ENCODE results near the gene MYO16. TPM values are rescaled to one million over a fixed set of nuclear protein-coding genes. Genes with fewer than 3 reads are reported as not detected.

Gene MYO16
- total RNA-seq, 1 donor from 2014 or later, result 1.2 TPM

- TF ChIP-seq CTCF (conservative IDR thresholded peaks at IDR 0.05; ENCODE audit: low read depth, low read length), result no peak
- no peak for DNase-seq (ENCODE audit: low read depth)
- H3K4me3 ChIP-seq (ENCODE audit: low read depth, low read length), result no peak overlapping the region
Observed at GRCh38 chr13:109172136-109172535, 542.7 kb downstream of the MYO16 start.

GRCh38 chr13:109175666-109176065 is 546.3 kb downstream of the MYO16 start:
- no peak for TF ChIP-seq CTCF (conservative IDR thresholded peaks at IDR 0.05; ENCODE audit: low read depth, low read length)
- no peak overlapping the region for H3K4me3 ChIP-seq (ENCODE audit: low read depth, low read length)
- DNase-seq (ENCODE audit: low read depth), result no peak

- H3K4me3 ChIP-seq (ENCODE audit: low read depth, low read length), result no peak overlapping the region
- peak; percentile 13 for DNase-seq (ENCODE audit: low read depth)
- no peak for TF ChIP-seq CTCF (conservative IDR thresholded peaks at IDR 0.05; ENCODE audit: low read depth, low read length)
Observed at GRCh38 chr13:109180905-109181425, 551.6 kb downstream of the MYO16 start.

- DNase-seq (ENCODE audit: low read depth), result no peak
- TF ChIP-seq CTCF (conservative IDR thresholded peaks at IDR 0.05; ENCODE audit: low read depth, low read length), result no peak
Observed at GRCh38 chr13:109182777-109183465, 553.5 kb downstream of the MYO16 start.

GRCh38 chr13:109191413-109191812 is 562.0 kb downstream of the MYO16 start:
- no peak for TF ChIP-seq CTCF (conservative IDR thresholded peaks at IDR 0.05; ENCODE audit: low read depth, low read length)
- DNase-seq (ENCODE audit: low read depth), result no peak
- no peak overlapping the region for H3K4me3 ChIP-seq (ENCODE audit: low read depth, low read length)

More at GRCh38 chr13:109182777-109183465, 553.5 kb downstream of the MYO16 start:
- H3K4me3 ChIP-seq (ENCODE audit: low read depth, low read length), result no peak overlapping the region

GRCh38 chr13:109192306-109192705 is 562.9 kb downstream of the MYO16 start:
- H3K4me3 ChIP-seq (ENCODE audit: low read depth, low read length), result no peak overlapping the region
- no peak for DNase-seq (ENCODE audit: low read depth)
- no peak for TF ChIP-seq CTCF (conservative IDR thresholded peaks at IDR 0.05; ENCODE audit: low read depth, low read length)

- no peak overlapping the region for H3K4me3 ChIP-seq (ENCODE audit: low read depth, low read length)
- no peak for DNase-seq (ENCODE audit: low read depth)
- peak; percentile 26 for TF ChIP-seq CTCF (conservative IDR thresholded peaks at IDR 0.05; ENCODE audit: low read depth, low read length)
Observed at GRCh38 chr13:109196948-109197347, 567.5 kb downstream of the MYO16 start.
